SW 1271 (cell line): Measurements from ENCODE around the gene ABI1.

Experiments
- DNase-seq, 2 experiments: peaks; one replicate each; lab custom pipeline; 2025; lab: John Stamatoyannopoulos, UW

ABI1 gene

DNA sequence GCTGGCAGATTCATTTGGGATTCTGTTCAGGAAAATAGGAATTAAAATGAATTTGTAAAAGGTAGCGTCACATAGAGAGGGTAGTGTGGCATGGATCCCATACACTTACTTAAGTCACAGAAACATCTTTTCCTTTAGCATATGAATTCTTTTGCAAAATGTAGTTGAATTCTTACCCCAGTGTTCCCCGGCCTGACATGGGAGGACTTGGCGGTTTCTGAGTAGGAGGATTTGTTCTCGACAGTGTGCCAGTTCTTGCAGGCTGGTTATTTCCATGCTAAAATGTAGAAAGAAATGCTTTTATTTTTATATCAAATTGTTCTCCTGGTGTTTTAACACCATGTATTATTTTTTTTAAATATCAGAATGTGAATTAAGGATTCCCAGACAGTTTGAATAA is 90.7 kb downstream of the ABI1 start:
- DNase-seq, result no peak

DNA sequence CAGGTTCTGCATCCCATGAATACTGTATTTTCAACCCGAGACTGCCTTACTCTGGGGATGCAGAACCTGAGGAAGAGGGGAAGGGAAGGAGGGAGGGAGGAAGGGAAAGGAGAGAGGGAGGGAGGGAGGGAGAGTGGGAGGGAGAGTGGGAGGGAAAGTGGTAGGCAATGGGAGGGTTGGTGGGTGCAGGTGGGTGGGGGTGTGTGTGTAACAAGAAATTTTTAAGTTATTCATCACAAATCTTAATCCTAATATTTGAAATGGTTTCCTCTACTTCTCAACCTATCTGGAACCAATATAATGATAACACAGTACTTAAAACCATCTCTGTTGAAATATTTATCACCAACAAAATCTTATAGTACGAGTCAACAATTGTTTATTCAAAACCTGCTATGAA is 95.2 kb downstream of the ABI1 start:
- DNase-seq, result no peak

DNA sequence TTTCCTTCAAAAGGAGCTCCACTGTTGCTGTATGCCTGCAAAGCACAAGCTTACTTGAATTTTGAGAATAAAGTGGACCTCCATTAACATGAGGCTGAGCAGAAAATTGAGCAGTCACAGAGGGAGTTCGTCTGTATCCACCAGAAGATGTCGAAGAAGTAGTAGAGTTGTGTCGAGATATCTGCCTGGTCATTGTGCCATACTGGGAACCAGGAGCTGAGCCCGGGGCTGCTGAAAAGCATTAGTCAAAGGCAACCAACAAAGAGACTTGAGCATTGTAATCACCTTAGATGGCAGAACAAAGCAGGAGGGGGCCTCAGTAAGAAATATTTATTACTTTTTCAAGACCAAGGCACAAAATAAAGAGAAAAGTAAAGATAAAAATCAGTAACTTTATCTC is 101.8 kb downstream of the ABI1 start:
- no peak for DNase-seq

DNA sequence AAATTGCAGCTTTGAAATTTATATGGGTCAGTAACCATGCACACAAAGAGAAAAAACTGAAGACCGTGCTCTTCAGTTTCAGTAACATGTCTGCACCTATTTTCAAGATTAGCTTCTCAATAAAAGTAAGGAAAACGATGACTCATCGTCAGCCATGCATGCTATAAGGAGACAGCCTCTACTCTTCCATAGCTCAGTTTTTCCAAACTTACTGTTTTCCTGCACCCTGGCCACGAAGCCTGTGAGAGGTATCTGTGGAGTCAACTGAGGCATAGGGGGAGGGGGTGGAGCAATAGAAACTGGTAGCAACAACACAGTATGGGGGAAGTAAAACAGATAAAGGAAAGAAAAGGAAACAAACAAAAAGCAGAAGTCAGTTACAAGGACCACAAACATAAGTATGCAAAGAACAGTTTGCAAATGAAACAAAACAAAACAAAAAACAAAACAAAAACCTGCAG is 105.3 kb downstream of the ABI1 start:
- no peak for DNase-seq

GRCh38 chr10:26746061-26746460 is 114.7 kb downstream of the ABI1 start:
- DNase-seq, result no peak

DNA sequence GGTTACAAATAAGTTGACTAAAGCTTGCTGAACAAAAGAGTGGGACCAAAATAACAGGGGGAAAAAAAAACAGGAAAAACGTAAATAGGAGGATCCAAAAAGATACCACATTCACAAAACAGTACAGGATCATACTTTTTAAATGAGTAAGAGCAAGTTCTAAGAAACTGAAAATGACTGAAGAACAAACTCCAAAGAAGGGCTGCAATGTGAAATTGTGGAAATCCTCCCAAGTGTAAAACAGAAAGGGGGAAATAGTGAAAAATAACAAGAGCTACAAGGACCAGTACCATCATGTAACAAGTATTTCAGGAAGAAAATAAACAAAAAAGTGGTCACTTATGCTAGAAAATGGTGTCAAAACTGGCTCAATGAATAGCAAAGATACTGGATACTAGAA is 116.9 kb downstream of the ABI1 start:
- DNase-seq, result no peak

DNA sequence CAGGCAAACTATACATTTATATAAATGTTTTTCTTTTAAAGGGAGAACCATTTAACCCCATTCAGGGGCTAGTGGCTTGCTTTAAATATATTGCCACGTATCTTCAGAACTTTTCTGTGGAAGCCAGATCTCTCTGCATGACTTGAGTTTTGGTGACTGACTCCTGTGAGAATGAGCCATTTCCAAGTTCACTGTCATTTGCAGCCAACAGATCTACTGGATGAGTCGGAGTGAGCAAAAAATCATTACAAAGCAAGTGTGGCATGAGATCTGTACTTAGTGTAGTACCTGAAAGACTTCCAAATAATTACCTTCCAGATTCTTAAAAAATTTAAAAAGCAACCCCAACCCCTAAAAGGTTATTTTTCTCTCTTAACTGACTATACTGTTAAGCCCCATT is 117.7 kb downstream of the ABI1 start:
- no peak for DNase-seq

DNA sequence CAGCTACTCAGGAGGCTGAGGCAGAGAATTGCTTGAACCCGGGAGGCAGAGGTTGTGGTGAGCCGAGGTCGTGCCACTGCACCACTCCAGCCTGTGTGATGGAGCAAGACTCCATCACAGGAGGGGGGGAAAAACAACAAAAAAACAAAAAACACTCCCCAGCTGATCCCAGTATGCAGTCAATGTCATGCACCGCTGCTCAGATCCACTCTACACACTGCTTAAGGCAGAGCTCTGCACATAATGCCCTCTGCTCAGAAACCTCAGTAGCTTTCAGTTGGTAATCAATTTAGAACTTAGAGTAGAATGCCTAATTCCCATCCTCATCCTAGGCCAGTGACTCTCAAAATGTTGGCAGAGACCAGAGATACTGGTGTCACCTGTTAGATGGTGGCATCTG is 119.4 kb downstream of the ABI1 start:
- no peak for DNase-seq

DNA sequence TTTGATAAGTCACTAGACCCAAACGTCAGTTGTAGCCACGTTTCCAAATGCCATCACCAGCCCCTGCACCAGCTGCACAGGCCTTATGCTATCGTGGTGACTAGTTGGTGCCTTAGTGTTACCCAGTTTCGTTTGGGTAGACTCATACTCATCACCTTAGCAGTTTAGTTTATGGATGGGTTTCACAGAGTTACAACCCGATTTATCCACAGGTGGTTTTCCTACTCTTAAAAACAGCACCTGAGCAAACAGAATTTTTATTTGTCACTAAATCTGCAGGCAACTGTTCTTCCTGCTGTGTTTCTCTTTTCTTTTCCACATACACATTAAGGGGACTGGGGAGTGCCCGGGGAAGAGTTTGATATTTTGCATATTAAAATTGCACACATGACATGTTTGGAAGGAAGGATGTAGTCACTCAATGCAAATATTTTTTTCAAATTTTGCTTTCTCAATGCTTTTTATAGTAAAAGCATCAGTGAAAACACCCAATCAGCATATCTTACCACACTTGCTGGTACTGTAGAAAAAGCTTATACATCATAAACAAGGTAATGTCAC is 121.6 kb downstream of the ABI1 start:
- no peak for DNase-seq

GRCh38 chr10:26738301-26738911 is 122.4 kb downstream of the ABI1 start:
- no peak for DNase-seq

DNA sequence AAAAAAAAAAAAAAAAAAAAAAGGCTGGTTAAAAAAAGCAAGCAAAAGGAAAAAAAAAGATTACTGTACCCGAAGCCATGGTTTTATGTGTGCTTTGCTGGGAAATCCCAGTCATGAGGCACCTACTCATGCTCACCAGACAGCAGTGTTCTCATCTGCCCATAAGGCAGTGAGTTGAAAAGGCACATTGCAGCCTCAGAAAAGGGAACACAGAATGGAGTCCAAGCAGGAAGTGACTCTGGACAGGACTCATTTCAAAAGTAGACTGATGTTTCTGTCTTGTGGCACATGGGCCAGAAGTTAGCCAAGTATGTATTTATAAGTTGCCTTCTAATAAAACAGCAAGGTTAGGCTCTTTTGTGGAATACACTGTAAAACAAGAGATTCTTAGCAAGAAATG is 123.0 kb downstream of the ABI1 start:
- no peak for DNase-seq

GRCh38 chr10:26735435-26735834 is 125.3 kb downstream of the ABI1 start:
- no peak for DNase-seq

GRCh38 chr10:26733750-26734568 is 126.8 kb downstream of the ABI1 start:
- no peak for DNase-seq

GRCh38 chr10:26730552-26730951 is 130.2 kb downstream of the ABI1 start:
- no peak for DNase-seq

DNA sequence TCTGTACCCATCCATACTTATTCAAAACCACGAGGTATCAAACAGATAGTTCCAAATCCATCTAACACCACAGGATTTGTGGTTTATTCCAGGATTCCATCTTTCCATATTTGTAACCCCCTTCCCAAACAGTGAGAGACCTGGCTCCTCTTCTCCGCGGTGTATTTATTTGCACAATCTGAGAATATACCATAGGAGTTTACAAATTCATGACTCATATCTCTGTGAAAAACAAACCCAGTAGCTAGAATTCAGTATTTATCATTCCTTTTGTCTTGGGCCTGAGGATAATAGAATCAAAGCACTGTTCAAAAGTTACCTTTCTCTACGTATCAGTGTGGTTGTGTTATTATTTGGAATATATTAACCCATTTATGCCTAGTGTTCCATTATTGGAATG is 131.4 kb downstream of the ABI1 start:
- no peak for DNase-seq

- DNase-seq, result no peak
Observed at GRCh38 chr10:26728957-26729356, 131.8 kb downstream of the ABI1 start.

DNA sequence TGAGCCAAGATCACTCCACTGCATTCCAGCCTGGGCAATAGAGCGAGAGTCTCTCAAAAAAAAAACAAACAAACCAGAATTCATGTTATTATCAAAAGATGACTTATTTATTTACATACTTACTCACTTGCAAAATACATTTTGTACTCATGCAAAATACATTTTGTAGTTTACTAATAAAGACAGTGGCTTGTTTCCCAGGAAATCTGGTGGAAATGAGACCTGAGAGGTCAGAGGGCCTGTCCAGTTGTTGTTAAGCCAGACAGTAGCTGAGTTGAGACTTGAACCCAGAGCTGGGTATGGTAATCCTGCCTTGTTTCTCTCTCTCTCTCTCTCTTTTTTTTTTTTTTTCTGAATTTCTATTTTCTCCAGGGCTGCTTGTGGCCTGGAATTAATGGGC is 133.8 kb downstream of the ABI1 start:
- DNase-seq, result no peak

- DNase-seq, result peak in 1 of 2 experiments; percentile 26
Observed at GRCh38 chr10:26725837-26726727, 134.7 kb downstream of the ABI1 start.

GRCh38 chr10:26723016-26723415 is 137.7 kb downstream of the ABI1 start:
- no peak for DNase-seq

DNA sequence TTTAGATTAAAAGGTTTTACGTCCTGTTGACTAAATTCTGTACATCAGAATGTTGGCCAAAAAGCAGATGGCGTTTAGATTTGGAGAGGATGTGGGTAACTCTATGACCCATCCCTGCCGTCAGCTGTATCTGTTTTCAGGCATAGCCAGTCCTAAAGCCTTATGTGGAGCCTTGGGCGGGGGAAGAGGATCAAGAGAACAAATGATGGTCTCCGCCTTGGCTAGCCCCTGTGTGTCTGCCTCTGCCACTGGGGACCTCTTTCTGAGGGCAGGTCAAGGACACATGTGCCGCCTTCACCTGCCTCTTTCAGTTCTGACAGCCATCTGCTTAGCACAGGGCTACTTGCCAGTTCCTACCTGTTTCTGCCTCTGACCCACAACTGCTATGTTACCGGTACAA is 139.2 kb downstream of the ABI1 start:
- no peak for DNase-seq

GRCh38 chr10:26717476-26717875 is 143.3 kb downstream of the ABI1 start:
- no peak for DNase-seq

DNA sequence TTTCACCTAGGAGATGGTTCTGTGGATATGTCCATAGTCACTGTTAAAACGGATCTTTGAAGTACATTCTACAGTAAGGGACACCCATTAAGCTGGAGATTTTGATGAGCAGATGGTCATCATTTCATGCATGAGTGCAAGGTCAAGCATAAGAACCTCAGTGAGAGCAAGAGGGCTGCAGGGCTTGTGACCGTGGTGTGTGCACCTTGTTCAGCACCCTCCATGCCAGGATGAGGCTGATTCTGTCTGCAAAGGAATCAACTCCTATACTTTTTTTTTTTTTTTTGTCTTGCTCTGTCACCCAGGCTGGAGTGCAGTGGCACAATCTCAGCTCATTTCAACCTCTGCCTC is 145.6 kb downstream of the ABI1 start:
- DNase-seq, result no peak
